Testis (tissue), 2 donors: ENCODE data around the gene EXOG.

ENCODE experiments used
- CTCF ChIP-seq, 3 experiments: fragments of 450-650 bp in 2 of 3; fragments of 200-600 bp in 1 of 3; sonication (generic) in 1 of 3; IDR thresholded peaks; one replicate each; pipeline ENCODE4 v1.5.1; 2016 to 2019; ENCODE audit warnings: antibody characterized with exemption in 3 of 3, mild to moderate bottlenecking in 2 of 3, moderate library complexity in 1 of 3
- POLR2A ChIP-seq: fragments of 450-650 bp; IDR thresholded peaks from one replicate; pipeline ENCODE4 v1.6.1; 2017; ENCODE audit warnings: antibody characterized with exemption, mild to moderate bottlenecking, moderate library complexity

GRCh38 chr3:38516669-38517068 is 20.5 kb downstream of the EXOG start:
- TF ChIP-seq CTCF (IDR thresholded peaks at IDR 0.05) (no peak), POLR2A (no peak)
